GM12875 (cell line): ENCODE results near the gene SPSB3.

Experiments used
- H3K4me3 ChIP-seq: one replicate; pipeline ENCODE4 v1.5.1; 2011; ENCODE audit warnings: low read depth, low read length, control low read depth
- TF ChIP-seq, protein P1 (sequence below): IDR thresholded peaks from 2 replicates; pipeline ENCODE4 v1.5.1; 2011; ENCODE audit warnings: low read depth, mild to moderate bottlenecking, control low read depth, inconsistent platforms, low read length, moderate library complexity, borderline replicate concordance; ENCODE audit not compliant: insufficient read depth

Gene SPSB3

GRCh38 chr16:1782408-1783264 is at the start of gene SPSB3, which contains the start of gene NUBP2:
Gene SPSB3, minus strand, starts transcription at chr16:1782571. Its CDS starts 1,088 bp downstream, at chr16:1781483.
Gene NUBP2, plus strand, starts transcription at chr16:1782960. Its CDS starts 61 bp downstream, at chr16:1783021.
- peak within 1 kb of the TSS; percentile 77 for H3K4me3 ChIP-seq
- TF ChIP-seq, protein P1, sequence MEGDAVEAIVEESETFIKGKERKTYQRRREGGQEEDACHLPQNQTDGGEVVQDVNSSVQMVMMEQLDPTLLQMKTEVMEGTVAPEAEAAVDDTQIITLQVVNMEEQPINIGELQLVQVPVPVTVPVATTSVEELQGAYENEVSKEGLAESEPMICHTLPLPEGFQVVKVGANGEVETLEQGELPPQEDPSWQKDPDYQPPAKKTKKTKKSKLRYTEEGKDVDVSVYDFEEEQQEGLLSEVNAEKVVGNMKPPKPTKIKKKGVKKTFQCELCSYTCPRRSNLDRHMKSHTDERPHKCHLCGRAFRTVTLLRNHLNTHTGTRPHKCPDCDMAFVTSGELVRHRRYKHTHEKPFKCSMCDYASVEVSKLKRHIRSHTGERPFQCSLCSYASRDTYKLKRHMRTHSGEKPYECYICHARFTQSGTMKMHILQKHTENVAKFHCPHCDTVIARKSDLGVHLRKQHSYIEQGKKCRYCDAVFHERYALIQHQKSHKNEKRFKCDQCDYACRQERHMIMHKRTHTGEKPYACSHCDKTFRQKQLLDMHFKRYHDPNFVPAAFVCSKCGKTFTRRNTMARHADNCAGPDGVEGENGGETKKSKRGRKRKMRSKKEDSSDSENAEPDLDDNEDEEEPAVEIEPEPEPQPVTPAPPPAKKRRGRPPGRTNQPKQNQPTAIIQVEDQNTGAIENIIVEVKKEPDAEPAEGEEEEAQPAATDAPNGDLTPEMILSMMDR = no peak

- TF ChIP-seq, protein P1 = no peak
- H3K4me3 ChIP-seq = no peak overlapping the region
These were observed 49.1 kb upstream of the SPSB3 start for GRCh38 chr16:1831186-1832075.

GRCh38 chr16:1830213-1830612 is 47.8 kb upstream of the SPSB3 start:
- H3K4me3 ChIP-seq = no peak overlapping the region
- TF ChIP-seq, protein P1 = no peak

- TF ChIP-seq, protein P1 = no peak
- H3K4me3 ChIP-seq = no peak overlapping the region
These were observed 46.5 kb upstream of the SPSB3 start for GRCh38 chr16:1828645-1829410.

DNA sequence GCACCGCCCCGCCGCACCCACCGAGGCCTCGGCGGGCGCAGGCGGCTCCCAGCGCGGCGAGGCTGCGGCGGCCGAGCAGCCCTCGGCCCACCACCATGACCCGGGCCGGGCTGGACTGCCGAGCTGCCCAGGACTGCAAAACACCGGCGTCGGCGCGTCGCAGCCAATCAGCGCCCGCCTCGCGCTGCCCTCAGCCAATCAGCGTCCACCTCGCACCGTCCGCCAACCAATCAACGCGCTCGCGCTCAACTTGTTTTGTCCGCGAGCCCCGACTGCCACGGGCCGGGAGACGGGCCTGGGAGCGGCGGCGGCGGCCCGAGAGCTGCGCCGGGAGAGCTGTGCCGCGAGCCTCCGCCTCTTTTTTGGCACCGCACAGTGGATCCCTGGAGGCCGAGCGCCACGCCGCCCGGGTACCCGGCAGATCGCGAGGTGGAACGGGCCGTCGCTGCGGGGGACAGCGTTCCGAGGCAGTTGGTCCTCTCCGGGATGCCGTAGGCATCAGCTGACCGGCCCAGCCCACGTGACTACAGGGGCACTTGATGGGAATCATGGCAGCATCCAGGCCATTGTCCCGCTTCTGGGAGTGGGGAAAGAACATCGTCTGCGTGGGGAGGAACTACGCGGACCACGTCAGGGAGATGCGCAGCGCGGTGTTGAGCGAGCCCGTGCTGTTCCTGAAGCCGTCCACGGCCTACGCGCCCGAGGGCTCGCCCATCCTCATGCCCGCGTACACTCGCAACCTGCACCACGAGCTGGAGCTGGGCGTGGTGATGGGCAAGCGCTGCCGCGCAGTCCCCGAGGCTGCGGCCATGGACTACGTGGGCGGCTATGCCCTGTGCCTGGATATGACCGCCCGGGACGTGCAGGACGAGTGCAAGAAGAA is 44.6 kb upstream of the SPSB3 start, which contains the start of the genes FAHD1 and HAGH:
TSS of gene FAHD1 (plus strand) at position 516 of the 883 bp plus-strand sequence. CDS start at position 549, 33 bp downstream.
TSS of gene HAGH (minus strand) at position 135 of the 883 bp plus-strand sequence. CDS start at position 97, 38 bp downstream.
- TF ChIP-seq, protein P1 = no peak
- peak within 1 kb of the TSS; percentile 97 for H3K4me3 ChIP-seq
